Activated CD4-positive, alpha-beta T cell treated with anti-CD3 and anti-CD28 coated beads, Interleukin-2, amount 50 U/mL, for 16 hours (primary cell): ENCODE measurements around the gene SHC2.
"Not testable (repeated sequence)": the region's sequence is repeated elsewhere in the genome, so short reads cannot be mapped to it uniquely, and the experiment has no call there.

ENCODE experiments used
- DNase-seq: peaks from one replicate; pipeline ENCODE4 v3.0.0-alpha.2; 2020

Gene SHC2

GRCh38 chr19:444677-445210, 16.1 kb downstream of the SHC2 start:
- DNase-seq, result no peak

GRCh38 chr19:443005-443404, 17.8 kb downstream of the SHC2 start:
- DNase-seq, result no peak

DNA sequence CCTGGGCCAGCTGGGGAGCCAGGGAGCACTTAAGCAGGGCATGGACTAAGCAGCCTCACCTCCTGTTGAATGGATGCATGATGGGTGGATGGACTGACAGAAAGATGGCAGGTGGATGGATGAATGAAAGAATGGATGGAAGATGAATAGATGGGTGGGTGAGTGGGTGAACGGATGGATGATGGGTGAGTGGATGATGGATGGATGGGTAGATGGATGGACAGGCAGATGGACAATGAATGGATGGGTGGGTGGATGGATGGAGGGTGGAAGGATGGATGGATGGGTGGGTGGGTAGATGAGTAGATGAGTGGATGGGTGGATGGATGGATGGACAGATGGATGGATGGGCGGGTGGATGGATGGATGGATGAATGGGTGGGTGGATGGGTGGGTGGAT, 18.7 kb downstream of the SHC2 start:
- no peak for DNase-seq

DNA sequence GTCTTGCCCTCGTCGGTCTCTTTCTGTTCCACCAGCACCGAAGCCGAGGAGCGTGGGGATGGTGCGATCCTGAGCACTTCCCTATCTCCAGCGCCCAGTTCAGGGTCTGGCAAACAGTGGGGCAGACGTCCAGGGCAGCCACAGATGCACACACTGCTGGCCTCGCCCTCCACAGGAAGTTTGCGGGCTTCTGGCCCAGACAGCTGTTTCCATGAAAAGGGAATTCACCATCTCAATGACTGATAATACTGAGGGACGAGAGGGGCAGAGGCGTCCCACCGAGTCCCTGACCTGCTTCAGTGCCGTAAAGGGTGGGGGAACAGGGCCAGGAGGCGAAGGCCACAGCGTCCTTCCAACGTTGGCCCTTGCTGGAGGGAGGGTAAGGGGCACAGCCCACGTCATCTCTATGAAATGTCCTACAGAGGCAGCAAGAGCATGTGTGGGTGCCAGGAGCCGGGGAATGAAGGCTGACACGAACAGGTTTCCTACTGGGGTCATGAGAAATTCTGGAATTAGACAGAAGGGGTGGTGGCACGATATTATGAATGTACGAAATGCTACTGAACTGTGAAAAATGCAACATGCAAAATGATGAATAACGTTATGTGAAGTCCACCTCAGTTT, 19.5 kb downstream of the SHC2 start:
- DNase-seq, result no peak

- no peak for DNase-seq
Observed at GRCh38 chr19:440391-441212, 20.2 kb downstream of the SHC2 start.

- DNase-seq, result no peak
Observed at GRCh38 chr19:439167-439900, 21.5 kb downstream of the SHC2 start.

- no peak for DNase-seq
Observed at GRCh38 chr19:438416-438958, 22.3 kb downstream of the SHC2 start.

DNA sequence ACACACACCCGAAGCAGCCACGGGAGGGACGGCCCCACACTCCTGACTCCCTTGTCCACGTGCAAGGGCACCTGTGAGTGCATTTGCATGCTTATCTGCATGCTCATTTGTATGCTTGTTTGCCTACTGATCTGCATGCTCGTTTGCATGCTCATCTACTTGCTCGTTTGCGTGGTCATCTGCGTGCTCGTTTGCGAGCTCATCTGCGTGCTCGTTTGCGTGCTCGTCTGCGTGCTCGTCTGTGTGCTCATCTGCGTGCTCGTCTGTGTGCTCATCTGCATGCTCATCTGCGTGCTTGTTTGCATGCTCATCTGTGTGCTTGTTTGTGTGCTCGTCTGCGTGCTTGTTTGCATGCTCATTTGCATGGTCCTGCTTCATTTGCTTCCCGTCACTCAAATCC, 23.8 kb downstream of the SHC2 start:
- DNase-seq, result no peak

DNA sequence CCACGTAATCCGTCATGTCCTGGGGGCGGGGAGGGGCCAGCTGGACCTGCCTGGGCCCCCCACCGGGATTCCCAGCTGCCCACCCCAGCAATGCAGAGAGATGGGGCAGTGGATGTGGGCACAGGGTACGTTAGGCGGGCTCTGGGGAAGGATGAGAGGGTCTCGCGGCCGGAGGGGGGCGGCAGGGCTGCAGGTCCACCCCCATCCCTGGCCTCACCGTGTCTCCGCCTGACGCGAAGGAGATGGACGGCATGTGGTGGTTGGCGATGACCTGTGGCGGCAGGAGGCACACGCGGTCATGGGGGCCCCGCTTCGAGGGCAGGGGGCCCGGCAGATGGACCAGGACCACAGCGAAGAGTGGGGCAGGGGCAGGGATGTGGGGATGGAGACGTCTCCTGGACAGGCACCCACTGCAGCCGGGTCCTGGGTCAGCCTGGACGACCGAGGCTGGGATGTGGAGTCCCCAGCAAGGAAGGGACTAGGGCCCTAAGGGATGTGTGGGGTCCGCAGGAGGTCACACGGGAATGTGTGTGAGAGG, 24.4 kb downstream of the SHC2 start:
- DNase-seq, result no peak

DNA sequence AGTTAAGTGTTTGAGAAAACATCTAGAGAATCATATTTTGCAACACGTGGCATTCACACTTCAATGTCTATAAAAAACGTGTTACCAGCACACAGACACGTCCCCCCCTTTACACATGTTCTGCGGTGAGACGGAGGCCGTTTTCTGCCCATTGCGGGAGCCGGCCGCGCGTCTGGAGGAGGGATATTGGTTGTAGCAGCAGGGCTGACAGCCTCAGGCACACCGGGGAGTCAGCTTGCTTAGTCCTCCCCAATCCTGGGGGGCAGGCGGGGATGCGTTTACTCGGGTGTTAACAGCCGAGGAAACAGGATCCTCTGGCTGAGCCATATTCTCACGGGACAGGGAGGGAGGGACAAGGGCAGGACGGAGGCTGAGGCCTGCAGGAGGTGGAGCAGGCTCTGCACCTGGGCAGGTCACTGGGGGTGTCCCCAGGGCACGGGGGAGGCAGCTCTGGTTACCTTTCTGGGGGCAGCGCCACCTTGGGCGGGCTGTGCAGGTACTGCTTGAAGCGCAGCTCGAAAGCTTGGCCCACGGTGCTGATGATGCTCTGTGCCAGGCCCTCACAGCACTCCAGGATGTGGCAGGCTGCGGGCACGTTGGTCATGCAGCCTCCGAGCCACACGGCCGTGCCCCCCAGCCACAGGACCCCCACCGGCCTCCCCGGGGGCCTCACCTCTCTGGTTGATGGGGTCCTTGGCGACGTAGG, 25.0 kb downstream of the SHC2 start:
- no peak for DNase-seq

DNA sequence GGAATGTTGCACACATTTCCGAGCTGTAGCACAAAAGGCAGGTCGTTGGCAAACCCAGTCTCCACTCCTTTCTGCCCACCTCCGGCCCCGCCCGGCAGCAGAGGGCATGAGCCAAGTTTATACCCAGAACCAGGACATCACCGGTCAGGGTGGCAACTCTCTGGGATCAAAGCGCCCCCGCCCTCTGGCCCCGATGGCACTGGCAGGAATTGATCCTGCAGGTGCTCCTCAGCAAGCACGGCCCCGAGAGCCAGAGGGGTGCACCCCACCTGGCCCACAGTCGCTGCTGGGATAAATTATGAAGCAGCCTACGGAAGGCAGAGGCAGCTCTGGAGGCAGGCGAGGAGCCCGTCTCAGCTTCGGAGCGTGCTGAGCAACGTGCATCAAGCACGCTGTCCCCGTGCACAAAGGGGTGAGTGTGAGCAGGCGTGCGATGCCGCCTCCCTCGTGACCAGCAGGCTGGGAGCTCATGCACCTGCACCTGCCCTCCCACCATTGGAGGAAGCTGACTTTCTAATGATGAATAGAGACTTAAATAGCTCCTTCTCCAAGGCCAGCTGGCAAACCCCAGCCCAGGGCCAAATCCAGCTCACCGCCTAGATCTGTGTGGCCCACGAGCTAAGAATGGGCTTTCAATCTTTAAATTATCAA, 25.7 kb downstream of the SHC2 start:
- DNase-seq, result no peak

DNA sequence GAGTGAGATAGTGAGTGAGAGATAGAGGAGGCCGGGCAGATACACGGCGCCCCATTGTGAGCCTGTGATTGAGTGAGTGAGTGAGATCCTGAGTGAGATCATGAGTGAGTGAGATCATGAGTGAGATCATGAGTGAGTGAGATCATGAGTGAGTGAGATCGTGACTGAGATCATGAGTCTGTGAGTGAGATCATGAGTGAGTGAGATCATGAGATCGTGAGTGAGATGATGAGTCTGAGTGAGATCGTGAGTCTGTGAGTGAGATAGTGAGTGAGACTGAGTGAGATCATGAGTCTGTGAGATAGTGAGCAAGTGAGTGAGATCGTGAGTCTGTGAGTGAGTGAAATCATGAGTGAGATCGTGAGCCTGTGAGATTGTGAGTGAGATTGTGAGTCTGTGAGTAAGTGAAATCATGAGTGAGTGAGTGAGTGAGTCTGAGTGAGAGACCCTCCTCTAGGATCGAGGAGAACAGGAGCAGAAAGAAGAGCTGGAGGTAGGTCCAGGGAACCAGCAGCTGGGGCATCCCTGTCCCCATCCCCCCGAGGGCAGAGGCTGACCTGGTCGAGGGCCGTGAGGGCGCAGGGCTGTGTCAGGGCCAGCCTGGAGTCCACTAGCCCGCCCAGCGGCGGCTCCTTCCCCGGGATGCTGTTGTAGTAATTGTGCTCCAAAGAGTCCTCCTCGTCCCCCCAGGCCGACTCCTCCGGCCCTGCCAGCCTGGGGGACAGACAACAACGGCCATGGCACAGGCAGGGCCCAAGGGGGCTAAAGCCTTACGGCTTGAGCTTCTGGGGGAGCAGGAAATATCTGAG, 26.5 kb downstream of the SHC2 start:
- DNase-seq, result no peak

- no peak for DNase-seq
Observed at GRCh38 chr19:430701-431100, 30.1 kb downstream of the SHC2 start.

DNA sequence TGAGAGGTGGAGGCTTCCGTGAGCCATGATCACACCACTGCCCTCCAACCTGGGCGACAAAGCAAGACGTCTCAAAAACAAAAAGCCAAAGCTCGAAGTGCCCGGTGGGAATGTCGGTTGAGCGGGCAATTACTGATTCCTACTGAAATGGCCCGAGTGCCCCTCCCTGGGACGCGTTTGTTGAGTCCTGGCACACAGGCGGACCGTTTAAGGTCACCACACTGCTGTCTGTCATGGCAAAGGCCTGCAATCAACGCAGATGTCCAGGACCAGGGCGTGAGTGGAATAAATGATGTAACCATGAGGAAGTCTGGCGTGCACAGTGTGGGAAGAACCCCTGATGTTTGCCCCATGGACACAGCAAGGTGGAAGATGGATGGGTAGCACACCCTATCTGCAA, 32.7 kb downstream of the SHC2 start:
- DNase-seq, result no peak

DNA sequence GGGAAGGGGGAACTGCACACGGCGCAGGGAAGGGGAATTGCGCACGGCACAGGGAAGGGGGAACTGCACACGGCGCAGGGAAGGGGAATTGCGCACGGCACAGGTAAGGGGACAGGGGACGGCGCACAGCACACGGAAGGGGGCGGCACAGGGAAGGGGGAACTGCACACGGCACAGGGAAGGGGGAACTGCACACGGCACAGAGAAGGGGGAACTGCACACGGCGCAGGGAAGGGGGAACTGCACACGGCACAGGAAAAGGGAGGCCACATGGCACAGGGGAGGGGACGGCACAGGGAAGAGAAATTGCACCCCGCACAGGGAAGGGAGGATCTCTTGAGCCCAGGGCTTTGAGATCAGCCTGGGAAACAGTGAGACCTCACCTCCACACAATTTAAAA, 33.2 kb downstream of the SHC2 start:
- DNase-seq, result not testable (repeated sequence)

DNA sequence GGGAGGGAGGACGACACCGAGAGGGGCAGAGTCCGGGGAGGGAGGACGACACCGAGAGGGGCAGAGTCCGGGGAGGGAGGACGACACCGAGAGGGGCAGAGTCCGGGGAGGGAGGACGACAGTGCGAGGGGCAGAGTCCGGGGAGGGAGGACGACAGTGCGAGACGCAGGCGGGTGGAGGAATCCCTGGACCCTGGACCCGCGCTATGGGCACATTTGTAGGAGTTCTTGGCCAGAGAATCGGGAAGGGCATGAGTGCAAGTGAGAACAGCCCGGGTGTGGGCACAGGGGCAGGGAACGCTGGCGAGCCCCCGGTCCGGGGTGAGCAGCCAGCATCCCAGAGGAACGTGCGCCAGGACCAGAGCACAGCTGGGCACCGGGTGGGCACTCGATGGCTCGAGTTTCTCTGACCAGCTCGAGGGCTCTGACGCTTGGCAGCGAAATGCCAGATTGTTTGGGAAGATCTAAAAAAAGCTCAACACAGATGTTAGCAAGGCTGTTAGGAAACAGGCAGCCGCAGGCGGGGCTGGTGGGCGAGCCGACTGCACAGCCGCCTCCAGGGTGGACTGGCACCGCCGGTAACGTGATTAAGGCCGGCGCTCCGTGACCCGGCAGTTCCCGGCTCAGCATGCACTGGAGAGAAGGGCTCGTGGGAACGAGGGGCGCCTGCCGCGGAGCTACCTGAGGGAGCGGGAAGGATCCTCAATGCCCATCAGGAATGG, 33.9 kb downstream of the SHC2 start:
- DNase-seq, result no peak

DNA sequence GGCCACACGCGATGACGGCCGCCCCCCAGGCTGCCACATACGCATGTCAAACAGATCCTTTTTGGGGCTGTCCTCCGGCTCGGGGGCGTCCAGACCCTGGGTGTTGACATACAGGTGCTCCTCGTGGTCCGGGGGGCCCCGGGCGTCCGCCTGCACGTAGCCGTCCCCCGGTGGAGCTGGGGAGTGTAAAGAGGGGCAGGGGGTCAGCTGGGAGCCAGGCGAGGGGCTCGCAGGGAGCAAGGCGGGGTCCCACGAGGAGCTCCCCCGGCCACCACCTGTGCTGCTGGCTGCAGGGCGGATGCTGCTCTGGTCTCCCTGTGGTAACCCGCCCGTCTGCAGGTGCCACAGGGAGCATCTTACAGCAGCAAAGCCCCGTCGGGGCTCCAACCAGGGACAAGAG, 35.8 kb downstream of the SHC2 start:
- DNase-seq, result no peak

DNA sequence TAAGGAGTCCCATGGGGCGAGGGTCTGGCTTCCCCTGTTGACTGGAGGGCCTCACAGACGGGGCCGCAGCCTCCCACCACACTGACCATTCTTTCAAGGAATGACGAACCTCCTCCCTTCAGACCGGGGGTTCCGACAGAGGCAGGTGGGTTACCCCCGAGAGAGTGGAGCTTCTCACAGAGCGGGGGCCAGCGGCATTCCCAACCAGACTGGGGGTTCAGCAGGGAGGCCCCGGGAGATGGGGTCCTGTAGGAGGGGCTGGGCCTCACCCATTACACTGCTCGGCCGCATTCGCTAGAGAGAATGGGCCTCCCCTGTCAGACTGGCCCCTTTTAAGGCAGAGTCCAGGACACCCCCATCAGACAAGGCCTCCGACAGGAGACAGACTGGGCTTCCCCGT, 36.3 kb downstream of the SHC2 start:
- DNase-seq, result no peak

GRCh38 chr19:423691-424466, 37.0 kb downstream of the SHC2 start:
- no peak for DNase-seq

- not testable (repeated sequence) for DNase-seq
Observed at GRCh38 chr19:422917-423226, 38.0 kb downstream of the SHC2 start.
